GM21447 (cell line): ENCODE results near the gene APLP1.
"Not testable (repeated sequence)": the region's sequence is repeated elsewhere in the genome, so short reads cannot be mapped to it uniquely, and the experiment has no call there.

Experiments
- ATAC-seq: cut with Tn5 transposase; IDR thresholded peaks from one replicate; pipeline ENCODE4 v1.9.1; 2021; ENCODE audit not compliant: unreplicated experiment

The APLP1 gene

DNA sequence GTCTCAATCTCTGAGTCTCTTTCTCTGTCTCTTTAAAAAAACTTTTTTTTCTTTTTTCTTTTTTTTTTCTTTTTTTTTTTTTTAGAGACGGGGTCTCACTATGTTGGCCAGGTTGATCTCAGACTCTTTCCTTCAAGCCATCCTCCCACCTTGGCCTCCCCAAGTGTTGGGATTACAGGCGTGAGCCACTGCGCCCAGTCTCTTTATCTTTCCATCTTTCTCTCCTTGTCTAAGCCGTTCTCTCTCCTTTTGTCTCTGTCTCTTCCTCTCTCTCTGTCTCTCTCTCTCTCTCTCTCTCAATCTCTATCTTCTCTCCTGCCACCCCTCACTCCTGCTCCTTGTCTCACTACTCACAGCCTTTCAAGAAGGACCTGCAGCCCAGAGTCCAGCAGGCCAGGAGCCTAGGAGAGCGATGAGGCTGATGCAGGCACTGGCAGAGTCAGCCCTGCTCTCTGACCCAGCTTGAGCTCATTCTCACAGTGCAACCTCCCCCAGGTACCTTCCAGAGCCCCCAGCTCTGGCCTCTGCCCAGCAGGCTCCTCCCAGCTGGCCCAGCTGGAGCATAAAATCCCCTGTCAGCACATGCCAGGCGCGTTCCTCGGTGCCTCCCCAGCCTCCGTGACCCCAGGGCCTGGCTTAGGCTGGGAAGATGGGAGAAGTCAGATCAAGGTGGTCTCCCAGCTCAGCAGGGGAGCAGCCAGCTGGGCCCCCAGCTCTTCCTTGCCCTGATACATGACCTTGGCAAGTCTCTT lies 16.2 kb upstream of the APLP1 start, which contains the start of gene NPHS1:
Gene NPHS1 (minus strand): TSS at position 476 of the 752 bp plus-strand sequence. CDS start 667 bp downstream, outside the sequence.
- ATAC-seq: no peak

DNA sequence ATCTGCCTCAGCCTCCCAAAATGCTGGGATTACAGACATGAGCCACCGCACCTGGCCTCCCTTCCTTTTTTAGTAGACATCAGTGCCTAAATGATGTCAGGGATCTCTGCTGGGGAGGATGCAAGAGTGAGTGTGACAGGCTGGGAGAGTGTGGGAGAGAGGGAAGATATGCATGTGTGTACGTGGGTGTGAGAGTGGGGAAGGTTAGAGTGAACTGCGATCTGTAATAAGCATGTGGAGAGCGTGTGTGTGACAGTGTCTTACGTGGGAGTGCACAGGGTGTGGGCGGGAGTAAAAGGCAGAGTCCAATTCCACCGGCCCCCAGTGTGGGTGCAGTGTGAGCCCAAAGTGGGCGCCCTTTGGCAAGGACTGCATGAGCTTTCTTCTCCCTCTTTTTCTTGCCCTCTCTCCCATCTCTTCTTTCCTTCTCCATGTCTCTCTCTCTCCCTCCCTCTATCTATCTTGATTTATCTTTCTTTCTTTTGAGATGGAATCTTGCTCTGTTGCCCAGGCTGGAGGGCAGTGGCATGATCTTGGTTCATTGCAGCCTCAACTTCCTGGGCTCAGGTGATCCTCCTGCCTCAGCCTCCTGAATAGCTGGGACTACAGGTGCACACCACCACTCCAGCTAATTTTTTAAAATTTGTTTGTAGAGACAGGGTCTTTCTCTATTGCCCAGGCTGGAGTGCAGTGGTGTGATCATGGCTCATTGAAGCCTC lies 15.2 kb upstream of the APLP1 start:
- no peak for ATAC-seq

DNA sequence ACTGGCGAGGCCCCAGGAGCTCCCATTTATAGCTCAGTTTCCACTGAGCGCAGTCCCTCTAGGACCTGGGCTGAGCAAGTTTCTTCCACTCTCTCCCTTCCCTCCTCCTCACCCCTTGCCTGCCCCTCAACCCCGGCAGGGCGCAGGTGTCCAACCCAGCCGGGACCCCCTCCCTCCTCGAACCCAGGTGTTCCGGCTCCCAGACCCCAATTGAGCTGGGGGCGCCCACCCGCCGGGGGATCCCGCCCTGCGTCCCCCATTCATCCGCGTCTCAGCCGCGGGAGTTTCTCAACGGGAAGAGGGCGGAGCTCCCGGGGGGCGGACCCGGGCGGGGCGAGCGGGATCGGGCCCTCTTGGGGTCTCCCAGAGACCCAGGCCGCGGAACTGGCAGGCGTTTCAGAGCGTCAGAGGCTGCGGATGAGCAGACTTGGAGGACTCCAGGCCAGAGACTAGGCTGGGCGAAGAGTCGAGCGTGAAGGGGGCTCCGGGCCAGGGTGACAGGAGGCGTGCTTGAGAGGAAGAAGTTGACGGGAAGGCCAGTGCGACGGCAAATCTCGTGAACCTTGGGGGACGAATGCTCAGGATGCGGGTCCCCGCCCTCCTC lies 11.7 kb upstream of the APLP1 start, which contains the start of gene KIRREL2:
Gene KIRREL2 (plus strand): TSS at position 366 of the 604 bp plus-strand sequence. CDS start 209 bp downstream, at position 575.
- no peak for ATAC-seq

DNA sequence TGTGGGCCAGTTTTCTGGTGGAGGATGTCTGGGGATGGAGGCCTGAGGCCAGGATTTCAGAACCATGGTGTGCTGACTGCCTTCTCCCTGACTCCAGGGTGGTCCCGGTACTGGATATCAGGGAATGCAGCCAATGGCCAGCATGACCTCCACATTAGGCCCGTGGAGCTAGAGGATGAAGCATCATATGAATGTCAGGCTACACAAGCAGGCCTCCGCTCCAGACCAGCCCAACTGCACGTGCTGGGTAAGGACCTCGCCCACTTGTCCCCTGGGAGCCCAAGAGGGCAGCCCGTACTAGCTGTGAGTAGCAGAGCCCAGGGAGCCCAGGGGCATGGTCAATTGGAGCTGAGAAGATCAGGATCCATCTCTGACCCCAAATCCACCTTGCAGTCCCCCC lies 10.1 kb upstream of the APLP1 start:
- ATAC-seq: no peak

DNA sequence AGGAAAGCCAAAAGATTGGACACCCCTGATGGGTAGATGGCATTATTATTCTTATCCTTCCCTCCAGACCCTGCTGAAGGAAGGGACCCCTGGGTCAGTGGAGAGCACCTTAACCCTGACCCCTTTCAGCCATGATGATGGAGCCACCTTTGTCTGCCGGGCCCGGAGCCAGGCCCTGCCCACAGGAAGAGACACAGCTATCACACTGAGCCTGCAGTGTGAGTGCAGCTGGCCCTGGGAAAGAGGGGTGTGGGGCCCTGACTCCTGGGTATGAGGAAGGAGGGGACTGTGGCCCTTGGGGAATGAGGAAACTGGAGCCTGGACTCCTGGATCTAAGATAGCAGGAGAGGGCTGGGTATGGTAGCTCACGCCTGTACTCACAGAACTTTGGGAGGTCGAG lies 9.0 kb upstream of the APLP1 start:
- no peak for ATAC-seq

DNA sequence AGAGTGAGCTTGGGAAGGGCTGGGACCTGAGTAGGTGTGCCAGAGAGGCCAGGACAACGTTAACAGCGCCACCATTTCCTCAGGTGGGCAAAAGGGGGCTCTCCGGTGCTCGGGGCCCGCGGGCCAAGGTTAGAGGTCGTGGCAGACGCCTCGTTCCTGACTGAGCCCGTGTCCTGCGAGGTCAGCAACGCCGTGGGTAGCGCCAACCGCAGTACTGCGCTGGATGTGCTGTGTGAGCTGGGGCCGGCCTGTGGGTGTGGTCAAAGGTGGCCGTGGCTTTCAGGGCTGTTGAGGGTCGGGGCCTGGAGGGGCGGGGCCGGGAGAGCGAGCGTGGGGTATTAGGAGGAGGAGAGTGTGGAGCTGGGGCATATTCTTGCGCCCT lies 7.9 kb upstream of the APLP1 start:
- ATAC-seq: no peak

DNA sequence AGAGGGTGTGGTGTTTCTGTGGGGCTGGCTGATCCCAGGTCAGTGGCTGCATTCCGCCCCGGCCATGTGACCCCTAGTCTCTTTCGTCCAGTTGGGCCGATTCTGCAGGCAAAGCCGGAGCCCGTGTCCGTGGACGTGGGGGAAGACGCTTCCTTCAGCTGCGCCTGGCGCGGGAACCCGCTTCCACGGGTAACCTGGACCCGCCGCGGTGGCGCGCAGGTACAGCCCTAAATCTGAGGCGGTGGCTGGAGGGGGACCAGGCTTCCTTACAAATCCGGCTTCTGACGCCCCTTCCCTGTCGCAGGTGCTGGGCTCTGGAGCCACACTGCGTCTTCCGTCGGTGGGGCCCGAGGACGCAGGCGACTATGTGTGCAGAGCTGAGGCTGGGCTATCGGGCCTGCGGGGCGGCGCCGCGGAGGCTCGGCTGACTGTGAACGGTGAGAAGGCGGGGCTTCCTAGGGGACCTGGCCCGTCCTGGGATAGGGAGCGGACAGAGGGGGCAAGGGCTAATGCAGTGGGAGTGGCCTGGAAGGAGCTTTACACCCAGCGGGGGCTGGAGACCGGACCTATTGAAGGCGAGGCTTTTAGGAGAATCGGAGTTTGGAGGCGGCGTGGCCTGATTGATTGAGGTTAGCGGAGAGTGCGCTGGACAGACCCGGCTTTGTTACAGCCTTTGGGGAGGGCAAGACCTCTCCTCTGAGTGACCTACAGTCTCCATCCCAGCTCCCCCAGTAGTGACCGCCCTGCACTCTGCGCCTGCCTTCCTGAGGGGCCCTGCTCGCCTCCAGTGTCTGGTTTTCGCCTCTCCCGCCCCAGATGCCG lies 7.3 kb upstream of the APLP1 start:
- ATAC-seq: no peak

DNA sequence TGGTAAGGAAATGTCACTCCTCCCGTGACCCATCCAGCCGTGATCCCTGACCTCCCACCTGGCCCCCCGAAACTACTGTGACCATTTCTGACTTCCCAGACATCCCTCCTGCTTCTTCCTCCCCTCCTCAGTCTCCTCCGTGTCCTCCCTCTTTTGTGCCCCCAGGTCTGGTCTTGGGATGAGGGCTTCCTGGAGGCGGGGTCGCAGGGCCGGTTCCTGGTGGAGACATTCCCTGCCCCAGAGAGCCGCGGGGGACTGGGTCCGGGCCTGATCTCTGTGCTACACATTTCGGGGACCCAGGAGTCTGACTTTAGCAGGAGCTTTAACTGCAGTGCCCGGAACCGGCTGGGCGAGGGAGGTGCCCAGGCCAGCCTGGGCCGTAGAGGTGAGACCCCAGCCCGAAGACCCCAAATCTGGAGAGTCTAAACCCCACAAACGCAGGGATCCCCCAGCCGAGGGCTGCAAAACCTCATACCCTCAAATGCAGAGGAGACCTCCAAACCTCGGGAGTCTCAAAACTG lies 6.7 kb upstream of the APLP1 start:
- ATAC-seq: no peak

DNA sequence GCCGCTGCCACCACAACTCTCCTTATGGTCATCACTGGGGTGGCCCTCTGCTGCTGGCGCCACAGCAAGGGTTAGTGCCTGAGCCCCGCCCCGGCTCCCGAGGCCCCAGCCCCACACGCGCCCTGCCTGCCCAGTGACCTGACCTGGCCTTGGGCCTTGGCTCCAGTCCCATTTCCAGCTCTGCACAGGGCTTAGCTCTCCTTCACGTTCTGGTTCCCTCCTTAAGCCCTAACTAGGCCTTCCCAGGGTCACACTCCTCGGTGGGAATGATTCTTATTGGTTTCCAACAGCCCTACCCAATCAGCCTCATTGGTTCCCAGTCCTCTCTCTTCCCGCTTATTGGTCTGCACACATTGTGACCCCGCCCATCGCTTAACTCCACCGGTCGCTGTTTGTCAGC lies 5.8 kb upstream of the APLP1 start:
- ATAC-seq: no peak

GRCh38 chr19:35863018-35863417 lies 5.4 kb upstream of the APLP1 start:
- no peak for ATAC-seq

- ATAC-seq: no peak
Observed at GRCh38 chr19:35868823-35869326, 501 bp downstream of the APLP1 start.

DNA sequence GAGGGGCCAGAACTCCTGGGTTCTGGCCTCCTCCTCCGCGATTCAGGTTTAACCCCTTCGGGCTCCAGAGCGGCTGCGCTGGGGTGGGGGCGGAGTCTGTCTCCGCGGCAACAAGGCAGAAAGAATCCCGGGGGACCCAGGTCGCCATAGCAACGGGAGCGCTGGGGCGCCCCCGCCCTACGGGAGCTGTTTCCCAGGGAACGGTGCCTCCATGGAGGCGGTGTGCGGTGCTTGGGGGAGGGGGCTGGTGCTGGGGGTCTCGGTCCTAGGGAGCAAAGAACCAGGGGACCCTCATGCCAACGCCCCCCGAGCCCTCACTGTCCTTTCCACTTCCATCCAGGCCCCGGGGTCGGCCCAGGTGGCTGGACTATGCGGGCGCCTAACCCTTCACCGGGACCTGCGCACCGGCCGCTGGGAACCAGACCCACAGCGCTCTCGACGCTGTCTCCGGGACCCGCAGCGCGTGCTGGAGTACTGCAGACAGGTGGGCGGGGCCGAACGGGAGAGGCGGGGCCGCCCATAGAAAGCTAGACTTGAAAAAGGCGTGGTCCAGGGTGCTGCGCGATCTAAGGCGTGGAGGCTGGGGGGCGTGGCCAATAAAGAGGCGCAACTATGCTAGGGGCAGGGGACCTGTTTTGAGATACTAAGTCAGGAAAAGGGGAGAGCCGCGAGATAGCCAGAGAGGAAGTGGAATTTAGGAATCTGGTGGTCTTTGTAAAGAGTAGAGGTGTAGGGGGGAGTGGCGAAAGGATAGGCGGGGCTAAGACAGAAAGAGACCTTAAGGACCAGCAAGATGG lies 1.2 kb downstream of the APLP1 start:
- no peak for ATAC-seq

DNA sequence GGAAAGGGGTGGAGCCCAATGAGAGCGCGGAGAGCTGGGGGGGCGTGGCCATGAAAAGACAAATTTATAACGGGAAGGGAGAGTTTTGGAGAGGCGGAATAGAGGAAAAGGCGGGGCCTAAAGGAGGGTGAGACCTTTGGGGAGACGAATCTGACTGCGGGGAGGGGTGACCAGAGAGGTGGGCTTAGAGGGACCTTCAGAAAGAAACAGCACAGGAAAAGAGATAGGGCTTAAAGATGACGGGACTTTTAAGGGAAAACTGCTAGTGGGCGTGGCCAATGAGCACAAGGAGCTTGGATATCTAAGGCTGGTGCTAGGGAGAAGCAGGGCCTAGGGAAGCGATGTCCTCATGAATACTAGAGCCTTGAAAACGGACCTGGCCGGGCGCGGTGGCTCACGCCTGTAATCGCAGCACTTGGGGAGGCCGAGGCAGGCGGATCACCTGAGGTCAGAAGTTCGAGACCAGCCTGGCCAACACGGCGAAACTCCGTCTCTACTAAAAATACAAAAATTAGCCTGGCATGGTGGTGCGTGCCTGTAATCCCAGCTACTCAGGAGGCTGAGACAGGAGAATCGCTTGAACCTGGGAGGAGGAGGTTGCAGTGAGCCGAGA lies 1.9 kb downstream of the APLP1 start:
- ATAC-seq: not testable (repeated sequence)

GRCh38 chr19:35870798-35871197 lies 2.4 kb downstream of the APLP1 start:
- ATAC-seq: no peak

DNA sequence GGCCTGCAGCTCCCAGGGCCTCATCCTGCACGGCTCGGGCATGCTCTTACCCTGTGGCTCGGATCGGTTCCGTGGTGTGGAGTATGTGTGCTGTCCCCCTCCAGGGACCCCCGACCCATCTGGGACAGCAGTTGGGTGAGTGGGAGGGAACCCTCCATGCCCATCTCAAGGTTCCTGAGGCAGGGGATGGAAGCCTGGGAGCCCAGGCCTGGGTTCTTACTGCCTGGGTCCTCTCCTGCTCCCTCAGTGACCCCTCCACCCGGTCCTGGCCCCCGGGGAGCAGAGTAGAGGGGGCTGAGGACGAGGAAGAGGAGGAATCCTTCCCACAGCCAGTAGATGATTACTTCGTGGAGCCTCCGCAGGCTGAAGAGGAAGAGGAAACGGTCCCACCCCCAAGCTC lies 3.2 kb downstream of the APLP1 start:
- ATAC-seq: no peak

DNA sequence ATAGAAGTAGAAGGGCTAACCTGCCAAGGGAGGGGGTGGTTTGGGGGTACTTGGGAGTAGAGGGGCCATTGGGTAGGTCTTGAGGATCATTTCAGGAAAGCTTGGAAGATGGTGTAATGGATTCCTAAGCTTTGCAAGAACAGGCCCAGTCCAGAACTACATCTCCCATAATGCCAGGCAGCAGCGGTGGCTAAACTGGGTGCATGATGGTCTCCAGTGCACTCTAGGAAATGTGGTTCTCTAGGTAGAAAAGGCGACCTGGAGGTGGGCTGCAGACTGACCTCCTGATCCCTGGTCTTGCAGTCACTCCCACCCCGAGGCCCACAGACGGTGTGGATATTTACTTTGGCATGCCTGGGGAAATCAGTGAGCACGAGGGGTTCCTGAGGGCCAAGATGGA lies 3.8 kb downstream of the APLP1 start:
- no peak for ATAC-seq

GRCh38 chr19:35874392-35874930 lies 6.1 kb downstream of the APLP1 start:
- no peak for ATAC-seq

DNA sequence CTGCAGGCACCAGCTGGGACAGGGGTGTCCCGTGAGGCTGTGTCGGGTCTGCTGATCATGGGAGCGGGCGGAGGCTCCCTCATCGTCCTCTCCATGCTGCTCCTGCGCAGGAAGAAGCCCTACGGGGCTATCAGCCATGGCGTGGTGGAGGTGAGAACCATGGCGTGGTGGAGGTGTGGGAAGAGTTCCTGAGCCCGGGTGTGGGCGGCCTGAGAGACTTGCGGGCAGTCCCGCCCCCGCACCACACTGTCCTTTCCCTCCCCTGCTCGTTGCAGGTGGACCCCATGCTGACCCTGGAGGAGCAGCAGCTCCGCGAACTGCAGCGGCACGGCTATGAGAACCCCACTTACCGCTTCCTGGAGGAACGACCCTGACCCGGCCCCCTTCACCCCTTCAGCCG lies 10.7 kb downstream of the APLP1 start:
- no peak for ATAC-seq

DNA sequence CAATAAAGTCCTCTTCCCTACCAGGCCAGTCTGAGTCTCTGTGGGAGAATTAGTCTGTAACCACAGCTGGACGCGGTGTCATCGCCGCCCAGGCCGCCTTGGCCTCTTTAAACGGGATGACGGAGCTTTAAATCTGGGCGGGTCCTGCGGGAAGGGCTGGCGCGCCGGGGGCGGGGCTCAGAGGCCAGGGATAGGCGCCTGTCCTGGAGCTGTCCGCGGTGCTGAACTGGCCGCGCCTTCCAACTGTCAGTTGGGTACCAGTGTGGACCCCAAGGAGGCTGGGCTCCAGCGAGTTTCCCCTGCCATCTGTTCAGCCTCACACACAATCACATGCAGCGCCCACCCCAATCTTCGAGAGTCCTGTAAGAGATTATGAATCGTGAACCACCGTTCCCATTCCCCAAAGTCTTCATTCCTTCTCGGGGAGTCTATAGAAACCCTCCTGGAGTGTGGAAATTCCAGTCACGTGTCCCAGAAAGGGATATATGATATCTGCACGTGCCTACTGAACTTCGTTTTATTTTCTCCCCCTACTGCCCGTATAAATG lies 11.5 kb downstream of the APLP1 start:
- ATAC-seq: no peak
